SKM-1 (cell line): ENCODE results near the gene MDFIC2.

ENCODE experiments used
- DNase-seq: peaks from one replicate; lab custom pipeline; 2025; ENCODE audit not compliant: unreplicated experiment; lab: John Stamatoyannopoulos, UW

MDFIC2 gene

DNA sequence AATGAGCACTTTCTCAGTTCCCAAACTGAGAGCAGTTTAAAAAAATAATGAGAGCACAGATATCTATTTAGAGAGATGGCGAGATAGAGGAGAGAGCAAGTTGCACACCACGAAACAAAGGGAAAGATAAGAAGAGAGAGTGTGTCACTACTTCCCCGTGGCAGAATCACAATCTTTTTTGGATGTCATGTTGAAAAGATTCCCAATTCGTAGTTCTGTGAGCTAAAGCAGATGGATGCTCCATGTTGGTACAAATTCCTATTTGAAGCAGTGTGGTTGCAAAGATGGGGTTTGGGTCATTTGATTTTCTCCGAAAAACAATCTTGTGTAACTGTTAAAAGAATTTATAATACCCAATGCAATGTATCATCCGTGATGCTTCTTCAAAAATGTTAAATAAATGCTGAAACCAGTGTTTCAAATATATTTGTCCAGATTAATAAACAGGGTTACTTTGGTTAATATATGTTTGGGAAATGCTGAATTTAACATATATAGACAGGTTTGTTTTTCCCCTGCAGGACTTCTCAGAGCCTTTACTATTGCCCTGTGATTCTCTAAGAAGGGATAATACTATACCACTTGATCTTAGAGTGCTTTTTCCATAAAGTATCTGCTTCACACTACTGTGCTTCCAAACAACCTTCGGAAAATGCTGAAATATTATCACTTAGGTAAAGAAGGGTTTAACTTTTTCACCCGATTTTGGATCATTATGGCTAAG is 128.5 kb downstream of the MDFIC2 start:
- DNase-seq: no peak

DNA sequence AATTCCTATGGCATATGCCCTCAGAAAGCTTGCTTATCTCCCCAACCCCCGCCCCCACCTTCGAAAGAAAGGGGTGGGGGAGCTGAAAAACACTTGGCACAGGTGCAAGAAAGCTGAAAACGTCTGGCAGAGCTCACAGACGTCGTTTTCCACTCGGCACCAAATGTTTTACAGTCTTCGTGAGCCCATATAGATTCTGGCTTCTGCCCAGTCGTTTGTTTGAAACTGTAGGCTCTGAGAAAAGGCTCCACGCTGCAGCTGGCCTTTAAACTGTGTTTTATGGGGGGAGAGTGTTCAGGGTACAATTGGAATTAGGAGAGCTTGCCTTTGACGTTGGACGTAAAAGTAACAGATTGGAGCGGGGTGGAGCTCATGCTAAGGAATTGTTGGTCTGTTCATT is 130.3 kb downstream of the MDFIC2 start:
- no peak for DNase-seq

DNA sequence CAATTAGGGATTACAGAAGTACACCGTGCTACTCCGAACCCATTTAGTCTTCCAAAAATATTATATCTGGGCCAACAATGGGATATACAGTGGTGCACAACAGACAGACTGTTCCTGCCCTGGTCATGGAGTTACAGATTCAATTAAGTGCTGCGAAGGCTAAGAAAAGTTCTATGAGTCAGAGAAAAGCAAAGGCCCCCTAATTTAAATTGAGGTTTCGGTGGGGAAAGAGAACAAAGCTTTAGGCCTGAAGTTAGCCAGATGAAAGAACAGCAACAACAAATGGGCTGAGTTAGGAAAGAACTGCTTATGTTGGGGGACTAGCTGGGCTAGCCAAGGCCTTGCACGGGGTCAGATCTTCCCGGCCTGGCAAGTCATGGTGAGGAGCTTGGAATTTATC is 131.8 kb downstream of the MDFIC2 start:
- no peak for DNase-seq

DNA sequence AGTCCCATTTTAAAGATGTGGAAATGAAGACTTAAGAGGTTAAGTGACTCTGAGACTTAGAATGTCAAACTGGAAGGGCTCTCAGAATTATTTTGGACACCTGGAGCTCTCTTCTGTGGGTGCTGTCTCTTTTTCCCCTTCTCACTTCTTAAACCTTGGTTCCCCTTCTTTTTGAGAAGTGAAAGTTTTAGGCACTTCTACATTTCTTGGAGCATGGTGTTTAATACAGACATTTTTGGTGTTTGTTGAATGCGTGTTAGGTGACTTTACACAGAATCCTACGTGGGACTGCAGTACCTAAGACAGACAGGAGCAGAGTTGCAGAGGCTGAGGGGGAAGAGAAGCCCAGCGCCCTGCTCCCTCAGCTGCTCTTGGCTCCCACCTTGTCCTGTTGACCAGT is 133.3 kb downstream of the MDFIC2 start:
- no peak for DNase-seq

DNA sequence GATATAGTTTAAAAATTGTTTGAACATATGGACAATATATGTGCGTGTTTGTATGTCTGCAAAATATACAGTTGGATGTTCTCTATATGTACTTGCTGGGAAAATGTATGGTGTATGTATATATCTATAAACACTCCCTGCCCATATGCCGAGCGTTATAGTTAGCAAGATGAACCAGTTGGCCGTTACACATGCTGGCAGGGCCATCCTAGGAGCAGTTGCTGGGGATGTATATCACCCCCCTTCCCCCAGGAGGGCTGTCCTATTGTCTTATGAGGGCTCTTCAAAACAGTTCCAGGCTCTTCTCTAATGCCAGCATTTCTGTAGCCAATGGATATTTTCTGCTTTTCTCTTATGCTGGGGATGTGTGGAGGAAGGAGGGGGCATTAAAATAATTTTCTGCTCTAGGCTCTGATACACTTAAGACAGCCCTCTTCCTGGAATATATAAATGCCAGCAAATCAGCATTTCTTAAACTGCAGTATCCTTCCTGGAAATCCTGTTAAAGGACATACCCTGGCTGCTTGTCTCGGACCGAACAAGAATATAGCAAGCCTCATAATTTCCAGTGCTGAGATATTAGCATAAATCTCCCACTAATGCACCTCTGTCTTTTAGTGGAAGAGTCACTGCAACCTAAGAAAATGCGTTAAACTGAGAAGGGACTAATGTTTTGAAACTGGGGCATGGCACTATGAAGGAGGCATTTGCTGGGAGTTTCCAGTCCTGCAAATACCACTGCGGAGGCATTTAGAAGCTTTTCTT is 134.4 kb downstream of the MDFIC2 start:
- DNase-seq: no peak

- DNase-seq: no peak
Observed at GRCh38 chr3:70176224-70176623, 136.2 kb downstream of the MDFIC2 start.

DNA sequence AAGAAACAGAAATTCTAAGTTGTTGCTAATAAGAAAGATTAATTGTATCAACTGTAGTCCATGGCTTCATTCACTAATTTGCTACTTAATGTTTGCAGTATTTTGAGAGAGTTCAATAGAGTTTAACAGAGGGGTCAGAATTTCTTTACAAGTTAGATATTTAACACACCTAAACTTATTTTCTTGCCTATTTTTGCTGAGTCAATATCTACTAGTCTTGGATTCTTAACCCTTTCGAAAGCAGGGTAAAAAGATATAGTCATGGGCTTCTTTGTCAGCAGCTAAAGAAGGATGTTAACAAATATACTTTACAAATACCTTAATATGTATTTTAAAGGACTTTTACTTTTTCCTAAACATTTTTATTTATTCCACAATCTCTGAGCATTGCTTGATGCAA is 155.6 kb downstream of the MDFIC2 start:
- no peak for DNase-seq

DNA sequence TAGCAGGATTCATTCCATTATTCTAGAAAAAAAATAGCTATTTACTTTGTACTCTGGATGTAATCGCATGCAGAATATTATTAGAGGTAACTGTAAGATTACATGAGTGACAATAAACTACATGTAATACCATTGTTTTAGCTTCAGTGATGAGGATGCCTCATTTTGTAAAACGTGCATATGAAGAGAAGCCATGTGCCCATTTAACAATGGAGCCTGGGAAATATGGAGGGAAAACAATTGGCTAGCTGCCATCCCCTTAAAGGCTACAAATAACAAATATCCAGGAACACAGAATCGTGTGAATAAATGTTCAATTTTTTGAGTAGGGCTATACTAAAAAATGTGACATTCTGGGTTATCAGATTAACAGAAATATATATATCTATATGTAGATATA is 161.8 kb downstream of the MDFIC2 start:
- no peak for DNase-seq

DNA sequence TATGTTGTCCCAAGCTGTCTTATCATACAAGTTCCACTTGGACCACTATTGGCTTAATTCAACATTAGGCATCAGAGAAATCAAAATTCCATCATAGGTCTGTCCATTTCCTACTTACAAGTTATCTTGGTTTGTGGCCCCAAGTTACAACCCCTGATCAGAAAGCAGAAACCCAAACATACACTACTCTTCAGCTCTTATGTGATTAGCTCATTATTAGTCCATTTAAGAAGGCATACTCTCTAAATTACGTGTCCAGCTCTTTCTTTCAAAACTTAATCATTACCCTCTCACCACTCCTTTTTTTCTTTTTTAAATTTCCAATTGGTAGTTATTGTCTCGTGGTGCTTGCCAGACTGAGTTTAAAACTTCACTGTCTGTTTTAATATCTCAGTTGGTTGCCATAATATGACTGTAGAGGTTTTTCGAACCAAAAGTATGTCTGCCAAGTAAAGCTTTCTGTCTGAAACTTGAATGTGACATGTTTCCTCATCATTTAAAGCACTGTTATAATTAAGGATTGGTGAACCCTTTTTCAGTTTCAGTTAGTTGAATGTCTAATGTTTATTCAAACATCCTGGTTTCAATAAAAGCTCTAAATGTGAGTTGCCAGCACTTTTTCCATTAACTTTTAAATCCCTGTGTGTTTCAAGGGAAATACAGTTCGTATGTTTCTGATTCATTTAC is 162.6 kb downstream of the MDFIC2 start:
- DNase-seq: no peak
